Spleen (tissue), 11 donors: ENCODE measurements around the gene DCUN1D3. TPM values are rescaled to one million over a fixed set of nuclear protein-coding genes. Genes with fewer than 3 reads are reported as not detected.

ENCODE experiments used
- DNase-seq: peaks from one replicate; pipeline ENCODE4 v3.0.0-alpha.2; 2020
- H3K27ac ChIP-seq, 8 donors: fragments of 200-600 bp; sonication (generic) in 7 of 8; 1 replicate in 4 of 8; 2 replicates in 4 of 8; pipeline versions ENCODE4 v1.5.0 to v1.8.0; 2016 to 2021; ENCODE audit warnings: inconsistent platforms in 4 of 8, mild to moderate bottlenecking in 4 of 8, moderate library complexity in 1 of 8
- H3K27me3 ChIP-seq, 7 donors: fragments of 200-600 bp; sonication (generic) in 6 of 7; replicated peaks in 1 of 7; 1 replicate in 4 of 7; 2 replicates in 3 of 7; pipeline versions ENCODE4 v1.5.0 to v1.8.0; 2016 to 2021; ENCODE audit warnings: inconsistent platforms in 3 of 7, mild to moderate bottlenecking in 1 of 7
- H3K36me3 ChIP-seq, 6 donors: fragments of 200-600 bp; sonication (generic) in 5 of 6; 1 replicate in 4 of 6; 2 replicates in 2 of 6; pipeline versions ENCODE4 v1.5.0 to v1.8.0; 2016 to 2021; ENCODE audit warnings: inconsistent platforms in 2 of 6
- H3K4me1 ChIP-seq, 6 donors: fragments of 200-600 bp; sonication (generic) in 5 of 6; 1 replicate in 3 of 6; 2 replicates in 3 of 6; pipeline versions ENCODE4 v1.5.0 to v1.8.0; 2016 to 2021; ENCODE audit warnings: inconsistent platforms in 3 of 6
- H3K4me3 ChIP-seq, 8 donors: fragments of 200-600 bp; sonication (generic) in 7 of 8; 1 replicate in 4 of 8; 2 replicates in 4 of 8; pipeline versions ENCODE4 v1.5.0 to v1.8.0; 2016 to 2021; ENCODE audit warnings: inconsistent platforms in 4 of 8, mild to moderate bottlenecking in 4 of 8, moderate library complexity in 2 of 8
- H3K9me3 ChIP-seq, 8 donors: fragments of 200-600 bp; sonication (generic) in 7 of 8; 1 replicate in 4 of 8; 2 replicates in 4 of 8; pipeline versions ENCODE4 v1.5.0 to v1.8.0; 2016 to 2021; ENCODE audit warnings: inconsistent platforms in 4 of 8
- CTCF ChIP-seq, 11 experiments: fragments of 200-600 bp in 7 of 11; fragments of 450-650 bp in 4 of 11; sonication (generic) in 4 of 11; IDR thresholded peaks in 8 of 11; conservative IDR thresholded peaks in 3 of 11; 1 replicate in 7 of 11; 2 replicates in 4 of 11; pipeline versions ENCODE4 v1.4.0 to v1.8.0; 2016 to 2021; ENCODE audit warnings: antibody characterized with exemption in 11 of 11, inconsistent platforms in 4 of 11, mild to moderate bottlenecking in 1 of 11
- POLR2A ChIP-seq, 3 donors: fragments of 450-650 bp; IDR thresholded peaks; one replicate each; pipeline ENCODE4 v1.5.1; 2017; ENCODE audit warnings: antibody characterized with exemption in 3 of 3, mild to moderate bottlenecking in 1 of 3
- POLR2AphosphoS5 ChIP-seq, 3 donors: sonication (generic); formaldehyde crosslinking; IDR thresholded peaks; one replicate each; pipeline ENCODE4 v1.5.1; 2017; ENCODE audit warnings: antibody characterized with exemption in 3 of 3
- WGBS, 5 donors: extraction: QIAGEN DNeasy Blood & Tissue Kit in 3 of 5; methylation state at CpG; one replicate each; pipeline versions ENCODE4 v1.1.5 to v1.1.7; 2013 to 2018; 5-methylcytosine and 5-hydroxymethylcytosine counted together
- intact Hi-C: fragments of 100-400 bp; cut with DNase I; formaldehyde crosslinking; loops from one replicate; pipeline ENCODE4 v1.15.0; 2023; ENCODE audit warnings: low total_unique reads
- polyA plus RNA-seq, 3 donors: library from polyadenylated mRNA; stranded (reverse); fragments of 200-250 nt; gene quantifications; one replicate each; pipeline ENCODE4 v1.2.1, GENCODE V29; 2013
- total RNA-seq, 7 donors: library from RNA; depleted of rRNA in 3 of 7; stranded (reverse); fragments of >200 nt in 3 of 7; fragmentation: NEBNext Ultra II Directional in 4 of 7; extraction: Animal tissue kit (Norgen Biotek cat#: 25700) in 4 of 7; gene quantifications; one replicate each; pipeline versions ENCODE4 v1.1.0 to v1.2.1, GENCODE V29; 2016 to 2021
- donor health status: healthy with polysubstance abuse.
- donor health status: DM: no; HTN: no; CAD: no; lungs with moderate emphysema.
- donor health status: DM: no; HTN: no; CAD: no.
- donor health status: Bipolar disorder and iron deficiency.
- donor health status: healthy.
- donor health status: DM: no; HTN: no; CAD: no.
- donor health status: DM: yes; HTN: yes; CAD: no.

DCUN1D3 gene
- total and polyA plus RNA-seq, 10 donors = 1.0 to 13.7 (median 7.8) TPM

DNA sequence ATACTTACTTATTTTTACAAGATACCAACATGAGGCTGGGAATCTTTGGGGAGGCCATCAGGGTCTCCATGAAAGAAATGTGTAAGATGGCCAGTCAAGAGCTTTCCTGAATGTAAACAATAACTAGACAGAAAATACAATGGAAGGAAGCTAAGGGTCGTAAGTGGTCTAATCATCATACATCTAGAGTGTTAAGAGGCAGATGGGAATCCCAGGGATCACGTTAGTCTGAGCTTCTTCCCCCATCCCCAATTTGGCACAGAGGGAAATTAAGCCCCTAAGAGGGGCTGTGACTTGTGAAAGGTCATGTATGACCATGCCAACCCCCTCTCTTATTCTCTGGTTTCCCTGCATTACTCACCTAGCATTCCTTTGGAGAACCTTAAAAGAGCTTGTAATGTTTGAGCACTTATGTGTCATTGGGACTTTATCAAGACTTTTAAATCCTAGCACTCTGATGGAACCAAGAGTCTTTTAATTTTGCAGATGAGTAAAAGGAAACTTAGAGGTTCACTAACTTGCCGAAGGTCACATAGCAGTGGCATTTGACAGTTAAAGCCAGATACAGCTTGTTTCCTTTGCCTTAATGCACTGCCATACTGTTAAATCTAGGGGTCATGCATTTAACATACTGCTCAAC is 46.1 kb downstream of the DCUN1D3 start:
- H3K4me1 ChIP-seq = peaks cover 0 to 32% (median 14%) of the 10 kb centered on the region in 6 donors
- H3K4me3 ChIP-seq = no peak overlapping the region
- peaks cover 0 to 39% (median 3%) of the 10 kb centered on the region in 6 donors for H3K36me3 ChIP-seq
- DNase-seq = no peak
- 77 to 84% (median 82%) methylated on average over 3 of the region's 3 CpGs for WGBS, 5 donors
- no peaks in the 10 kb centered on the region for H3K9me3 ChIP-seq
- H3K27ac ChIP-seq = no peak overlapping the region
- TF ChIP-seq CTCF (IDR thresholded peaks at IDR 0.05 in 8 of 11, conservative IDR thresholded peaks at IDR 0.05 in 3 of 11) (no peak), POLR2AphosphoS5 (IDR thresholded peaks at IDR 0.05) (no peak), POLR2A (IDR thresholded peaks at IDR 0.05) (no peak)
- no peaks in the 10 kb centered on the region for H3K27me3 ChIP-seq
- intact Hi-C loops = loop anchor here (5.0 kb wide), 1 partner anchor 228 kb away; no protein-coding TSS in a partner anchor

- Histone ChIP-seq H3K27ac (no peak overlapping the region), H3K36me3 (peaks cover 0 to 35% (median 3%) of the 10 kb centered on the region in 6 donors), H3K4me1 (peaks cover 0 to 32% (median 14%) of the 10 kb centered on the region in 6 donors), H3K4me3 (no peak overlapping the region), H3K9me3 (no peaks in the 10 kb centered on the region), H3K27me3 (no peaks in the 10 kb centered on the region)
- 77 to 89% (median 79%) methylated on average over 5 of the region's 5 CpGs for WGBS, 5 donors
- TF ChIP-seq CTCF (IDR thresholded peaks at IDR 0.05 in 8 of 11, conservative IDR thresholded peaks at IDR 0.05 in 3 of 11) = no peak
- TF ChIP-seq POLR2A (IDR thresholded peaks at IDR 0.05) = no peak
- TF ChIP-seq POLR2AphosphoS5 (IDR thresholded peaks at IDR 0.05) = no peak
- DNase-seq = no peak
- intact Hi-C loops = loop anchor here (5.0 kb wide), 1 partner anchor 229 kb away; no protein-coding TSS in a partner anchor
Measured at GRCh38 chr16:20853143-20853542, 47.0 kb downstream of the DCUN1D3 start.

DNA sequence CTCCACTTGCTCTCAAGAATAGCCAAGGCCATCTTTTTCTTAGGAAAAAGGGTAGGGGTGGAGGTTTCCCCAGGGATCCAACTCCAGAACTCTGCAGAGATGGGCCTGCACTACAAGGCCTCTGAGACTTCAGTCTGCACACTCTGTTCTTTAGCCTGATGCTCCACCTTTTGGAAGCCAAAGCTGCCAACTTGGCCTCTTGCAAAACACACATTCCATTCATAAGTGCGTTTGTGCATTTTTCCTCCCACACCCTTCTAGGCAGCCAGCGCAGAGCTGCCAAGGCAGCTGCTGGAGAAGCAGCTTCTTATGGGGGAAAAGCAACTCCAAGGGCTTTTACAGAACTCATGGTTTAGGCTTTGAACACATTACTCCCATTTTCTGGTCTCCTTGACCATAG is 48.6 kb downstream of the DCUN1D3 start:
- Histone ChIP-seq H3K27ac (peak overlapping the region in 4 of 8 donors; percentile 37 to 62 (median 50)), H3K4me3 (no peak overlapping the region), H3K9me3 (no peaks in the 10 kb centered on the region), H3K27me3 (no peaks in the 10 kb centered on the region), H3K4me1 (peaks cover 0 to 32% (median 14%) of the 10 kb centered on the region in 6 donors), H3K36me3 (peaks cover 0 to 22% (median 3%) of the 10 kb centered on the region in 6 donors)
- 66 to 85% (median 76%) methylated on average over 2 of the region's 2 CpGs for WGBS, 5 donors
- DNase-seq = no peak
- TF ChIP-seq CTCF (IDR thresholded peaks at IDR 0.05 in 8 of 11, conservative IDR thresholded peaks at IDR 0.05 in 3 of 11) (no peak), POLR2AphosphoS5 (IDR thresholded peaks at IDR 0.05) (peak in 2 of 3 donors; percentile 9 to 70)
- intact Hi-C loops = loop anchor here (5.0 kb wide), 1 partner anchor 231 kb away; no protein-coding TSS in a partner anchor

DNA sequence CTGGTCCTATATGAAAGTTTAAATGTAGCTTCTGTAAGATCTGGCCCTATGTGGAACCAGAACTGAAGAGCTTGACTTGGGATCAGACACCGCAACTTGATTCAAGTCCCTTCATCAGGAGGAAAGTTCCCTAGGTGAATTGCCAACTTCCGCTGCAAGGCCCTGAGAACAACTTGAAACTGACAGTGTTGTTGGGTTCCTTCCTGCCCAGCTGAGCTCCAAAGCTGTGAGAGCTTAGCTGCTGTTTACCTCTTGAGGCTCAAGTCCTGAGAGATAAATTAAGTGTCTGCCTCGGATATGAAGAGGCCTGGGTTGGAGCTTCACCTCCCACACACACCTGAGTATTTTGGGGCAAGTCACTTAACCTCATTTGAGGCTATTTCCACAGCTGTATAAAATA is 49.2 kb downstream of the DCUN1D3 start:
- peaks cover 0 to 22% (median 3%) of the 10 kb centered on the region in 6 donors for H3K36me3 ChIP-seq
- DNase-seq = no peak
- H3K4me1 ChIP-seq = peaks cover 0 to 32% (median 14%) of the 10 kb centered on the region in 6 donors
- H3K27ac ChIP-seq = peak overlapping the region in 4 of 8 donors; percentile 37 to 62 (median 50)
- 62 to 77% (median 66%) methylated on average over 3 of the region's 3 CpGs for WGBS, 5 donors
- no peak overlapping the region for H3K4me3 ChIP-seq
- H3K9me3 ChIP-seq = no peaks in the 10 kb centered on the region
- intact Hi-C loops = loop anchor here (5.0 kb wide), 1 partner anchor 231 kb away; no protein-coding TSS in a partner anchor
- TF ChIP-seq CTCF (IDR thresholded peaks at IDR 0.05 in 8 of 11, conservative IDR thresholded peaks at IDR 0.05 in 3 of 11) = no peak
- H3K27me3 ChIP-seq = no peaks in the 10 kb centered on the region
